ENCODE results near the gene CSNK1G1.
"Not testable (repeated sequence)": the region's sequence is repeated elsewhere in the genome, so short reads cannot be mapped to it uniquely, and the experiment has no call there.

Gene CSNK1G1

DNA sequence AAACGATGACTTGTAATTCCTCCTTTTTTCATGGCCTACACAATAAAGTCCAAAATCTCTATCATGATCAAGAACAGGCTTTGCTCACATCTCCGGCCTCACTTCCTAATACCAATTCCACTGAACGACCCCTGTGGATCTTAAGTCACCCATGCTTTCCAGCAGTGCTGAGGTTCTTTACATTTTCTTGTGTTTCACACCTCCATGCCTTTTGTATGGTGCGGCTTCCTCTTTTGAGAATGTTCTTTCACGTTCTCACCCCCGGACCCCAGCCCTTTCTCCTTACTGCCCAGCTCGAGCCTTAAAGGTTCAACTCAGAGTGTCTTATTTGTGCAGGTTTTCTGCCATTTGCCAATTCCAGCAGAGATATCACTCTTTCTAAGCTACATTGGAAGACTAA is 70.1 kb downstream of the CSNK1G1 start:
- DNase-seq = no peak

DNA sequence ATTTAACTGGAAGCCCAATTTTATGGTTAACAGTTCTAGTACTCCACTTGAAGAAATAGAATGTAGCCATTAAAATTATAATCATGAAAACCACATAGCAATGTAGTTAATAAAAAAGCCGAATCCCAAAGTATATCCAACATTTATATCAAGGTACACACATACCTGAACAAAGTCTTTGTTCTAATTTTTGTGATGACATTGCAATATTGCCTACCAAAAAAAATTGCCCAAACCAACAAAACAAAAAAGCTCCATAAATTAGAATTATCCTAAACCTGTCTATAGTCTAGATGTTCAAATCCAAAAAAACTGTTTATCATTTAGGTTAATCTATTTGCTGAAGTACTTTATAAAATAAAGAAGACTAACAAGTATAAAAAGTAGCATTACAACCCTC is 70.8 kb downstream of the CSNK1G1 start:
- DNase-seq = no peak

GRCh38 chr15:64284042-64284441 is 71.9 kb downstream of the CSNK1G1 start:
- no peak for DNase-seq

DNA sequence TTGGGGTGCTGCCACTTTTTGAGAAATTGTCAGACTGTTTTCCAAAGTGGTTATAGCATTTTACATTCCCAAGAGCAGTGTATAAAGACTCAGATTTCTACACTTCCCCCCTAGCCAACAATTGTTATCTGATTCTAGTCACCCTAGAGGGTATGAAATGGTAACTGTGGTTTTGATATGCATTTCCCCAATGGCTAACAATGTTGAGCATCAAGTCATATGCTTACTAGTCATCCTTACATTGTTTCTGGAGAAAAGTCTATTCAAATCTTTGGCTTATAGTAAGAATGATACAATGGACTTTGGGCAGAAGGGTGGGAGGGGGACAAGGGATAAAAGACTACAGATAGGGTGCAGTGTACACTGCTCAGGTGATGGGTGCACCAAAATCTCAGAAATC is 73.3 kb downstream of the CSNK1G1 start:
- no peak for DNase-seq

DNA sequence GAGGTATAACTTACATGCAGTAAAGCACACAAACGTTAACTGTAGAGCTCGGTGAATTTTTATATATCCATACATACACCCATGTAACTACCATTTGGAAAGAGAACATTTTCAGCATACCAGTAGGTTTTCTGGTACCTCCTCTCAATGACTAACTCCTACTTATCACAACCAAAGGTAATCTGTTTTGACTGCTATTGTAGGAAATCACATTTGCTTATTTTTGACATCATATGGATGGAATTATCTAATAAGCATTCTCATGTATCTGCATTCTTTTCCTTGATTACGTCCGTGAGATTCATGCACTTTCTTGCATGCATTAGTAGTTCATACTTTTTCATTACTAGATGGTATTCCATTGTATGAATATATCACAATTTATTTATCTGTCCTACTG is 76.8 kb downstream of the CSNK1G1 start:
- DNase-seq = no peak

GRCh38 chr15:64275934-64276333 is 80.0 kb downstream of the CSNK1G1 start:
- no peak for DNase-seq

DNA sequence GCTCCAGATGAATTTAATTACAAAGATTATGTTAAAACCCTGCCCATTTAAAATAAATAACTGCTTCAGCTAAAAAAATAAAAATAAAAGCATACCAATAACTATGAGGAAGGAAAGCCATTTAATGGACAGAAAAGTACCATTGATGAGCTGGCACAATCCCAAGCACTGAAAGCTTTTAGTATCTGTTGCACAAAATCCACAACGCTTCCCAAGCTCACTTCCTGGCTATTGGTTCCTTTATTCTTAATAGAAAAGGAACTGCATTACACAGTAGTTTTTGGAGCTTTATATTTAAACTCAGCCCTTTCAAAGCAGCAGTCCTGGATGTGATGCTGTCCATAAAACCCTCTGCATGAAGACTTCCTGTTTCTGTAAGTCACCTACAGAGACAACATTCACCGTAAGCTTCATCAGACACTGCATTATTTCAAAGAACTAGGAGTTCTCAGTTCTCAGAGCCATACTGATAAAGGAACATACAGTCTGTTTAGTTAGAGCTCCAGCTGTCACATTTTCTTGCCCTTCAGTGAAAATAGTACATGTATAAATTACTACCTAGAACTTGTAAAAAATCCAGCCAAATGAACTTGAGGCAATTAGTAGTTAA is 81.5 kb downstream of the CSNK1G1 start:
- no peak for DNase-seq

DNA sequence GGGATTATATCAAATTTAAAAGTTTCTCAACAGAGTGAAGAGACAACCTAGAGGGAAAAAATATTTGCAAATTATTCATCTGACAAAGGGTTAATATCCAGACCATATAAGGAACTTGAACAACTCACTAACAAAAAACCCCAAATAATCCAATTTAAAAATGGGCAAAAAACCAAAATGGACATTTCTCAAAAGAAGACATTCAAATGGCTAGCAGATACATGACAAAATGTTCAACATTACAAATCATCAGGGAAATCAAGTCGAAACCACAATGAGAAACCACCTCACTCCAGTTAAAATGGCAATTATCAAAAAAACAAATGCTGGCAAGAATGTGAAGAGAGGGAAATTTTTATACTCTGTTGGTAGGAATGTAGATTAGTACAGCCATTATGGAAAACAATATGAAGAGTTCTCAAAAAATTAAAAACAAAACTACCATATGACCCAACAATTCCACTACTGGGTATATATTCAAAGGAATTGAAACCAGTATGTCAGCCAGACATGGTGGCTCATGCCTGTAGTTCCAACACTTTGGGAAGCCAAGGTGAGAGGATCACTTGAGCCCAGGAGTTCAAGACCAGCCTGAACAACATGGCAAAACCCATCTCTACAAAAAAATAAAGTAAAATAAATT is 88.5 kb downstream of the CSNK1G1 start:
- DNase-seq = no peak

- not testable (repeated sequence) for DNase-seq
Measured at GRCh38 chr15:64265188-64265587, 90.8 kb downstream of the CSNK1G1 start.

- DNase-seq = no peak
Measured at GRCh38 chr15:64264502-64264901, 91.5 kb downstream of the CSNK1G1 start.

DNA sequence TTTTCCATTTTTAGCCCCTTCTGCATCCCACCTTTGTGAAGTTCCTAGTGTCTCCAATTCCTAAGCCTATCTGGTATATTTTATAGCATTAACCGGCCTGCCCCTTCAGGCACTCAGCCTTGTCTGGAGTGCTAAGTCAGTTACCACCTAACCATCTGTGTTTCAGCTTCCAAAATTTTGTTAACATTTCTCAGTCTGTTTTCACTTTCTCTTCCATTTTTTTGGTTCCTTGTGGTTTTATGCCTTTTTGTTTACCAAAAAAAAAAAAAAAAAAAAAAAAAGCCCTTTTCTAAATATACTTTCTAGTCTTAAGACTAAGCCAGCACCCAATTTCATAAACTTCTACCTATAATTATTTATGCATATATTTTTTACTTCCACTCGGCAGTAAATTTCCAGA is 92.4 kb downstream of the CSNK1G1 start:
- DNase-seq = no peak

DNA sequence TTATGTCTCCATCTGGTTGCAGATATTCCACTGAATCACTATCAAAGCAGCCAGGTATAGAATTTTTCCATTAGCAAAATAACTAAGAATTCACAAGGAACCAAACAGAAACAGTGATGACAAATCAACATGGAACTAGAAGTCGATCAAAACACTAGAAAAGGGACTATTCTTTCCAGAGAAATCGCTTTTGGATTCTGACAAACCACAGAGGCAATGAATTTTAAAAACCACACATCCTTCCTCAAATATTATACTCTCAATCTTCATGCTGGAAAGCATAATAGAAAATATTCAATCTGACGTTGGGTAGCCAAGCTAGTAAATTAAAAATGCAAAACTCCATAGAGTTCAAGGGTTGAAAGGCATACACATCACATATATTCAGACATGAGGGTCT is 99.9 kb downstream of the CSNK1G1 start:
- DNase-seq = no peak

DNA sequence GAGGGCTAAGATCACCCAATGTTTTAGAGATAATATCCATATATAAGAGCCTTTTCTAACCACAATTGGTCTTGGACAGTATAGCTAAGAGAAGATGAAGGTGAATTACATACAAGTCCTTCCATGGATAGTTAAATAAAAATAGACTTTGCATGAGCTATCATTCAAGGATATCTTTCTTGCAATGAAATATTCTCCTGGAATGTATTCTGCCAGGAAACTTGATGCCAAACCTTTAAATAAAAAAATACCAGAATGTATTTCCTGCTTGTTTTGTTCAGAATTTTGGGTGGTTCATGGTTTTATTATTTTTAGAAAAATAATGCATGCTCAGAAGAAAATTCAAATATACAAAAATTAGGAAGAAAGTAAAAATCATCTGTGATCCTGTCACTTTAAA is 104.3 kb downstream of the CSNK1G1 start:
- no peak for DNase-seq

- no peak for DNase-seq
Measured at GRCh38 chr15:64251121-64251520, 104.9 kb downstream of the CSNK1G1 start.

GRCh38 chr15:64249883-64250575 is 105.9 kb downstream of the CSNK1G1 start:
- no peak for DNase-seq

GRCh38 chr15:64249406-64249805 is 106.6 kb downstream of the CSNK1G1 start:
- no peak for DNase-seq

DNA sequence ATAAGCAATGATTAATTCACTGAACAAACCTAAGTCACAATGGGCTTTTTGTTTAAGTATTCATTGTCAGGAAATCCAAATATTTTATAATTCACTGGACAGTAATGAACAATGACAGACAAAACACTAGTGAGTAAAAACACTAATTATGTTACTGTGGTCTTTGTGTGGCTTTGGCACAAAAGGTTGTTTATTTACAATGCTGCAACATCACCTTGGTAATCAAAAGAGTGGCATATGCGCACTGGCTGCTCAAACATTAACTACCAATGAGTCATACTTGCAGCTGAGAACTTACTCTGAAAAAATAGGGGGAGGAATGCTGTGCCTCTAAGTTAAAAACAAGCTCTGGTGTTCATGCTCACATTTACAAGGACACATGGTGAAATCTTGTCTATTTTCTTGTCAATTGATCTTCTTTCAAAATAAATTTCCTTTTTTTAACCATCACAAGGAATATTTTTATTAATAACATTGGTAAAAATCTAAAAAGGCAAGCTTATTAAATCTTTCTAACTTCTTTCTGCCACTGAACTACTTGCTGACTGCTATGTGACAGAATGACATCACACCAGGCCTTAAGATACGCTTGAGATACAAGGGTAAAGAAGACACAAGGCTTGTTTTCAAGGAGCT is 107.9 kb downstream of the CSNK1G1 start:
- peak; percentile 36 for DNase-seq

- DNase-seq = no peak
Measured at GRCh38 chr15:64247535-64247905, 108.5 kb downstream of the CSNK1G1 start.

GRCh38 chr15:64246364-64247189 is 109.4 kb downstream of the CSNK1G1 start:
- DNase-seq = peak; percentile 5

- DNase-seq = no peak
Measured at GRCh38 chr15:64245405-64245804, 110.6 kb downstream of the CSNK1G1 start.

DNA sequence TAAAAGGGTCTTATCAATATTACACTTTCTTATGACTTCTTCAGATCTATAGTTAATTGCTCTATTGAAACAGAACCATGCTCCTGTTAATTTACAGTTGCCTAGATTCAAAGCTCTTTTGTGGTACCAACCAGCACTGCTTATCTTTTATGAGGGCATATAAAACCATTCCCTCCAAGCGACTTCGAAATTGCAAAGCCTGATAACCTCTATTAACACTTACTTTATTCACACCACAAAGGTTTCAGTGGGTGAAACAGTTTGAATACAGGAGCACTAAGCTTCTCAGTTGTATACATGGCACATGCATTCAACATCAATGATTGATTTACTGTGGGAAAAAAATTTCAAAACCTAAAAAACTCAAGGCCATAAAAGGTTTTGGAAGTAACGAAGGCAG is 118.3 kb downstream of the CSNK1G1 start:
- no peak for DNase-seq

GRCh38 chr15:64236156-64236894 is 119.6 kb downstream of the CSNK1G1 start:
- DNase-seq = no peak
